ENCODE measurements around the gene FGD3.

The FGD3 gene

GRCh38 chr9:93035821-93036351 lies 88.6 kb downstream of the FGD3 start:
- Histone ChIP-seq H3K9me3 (no peaks in the 10 kb centered on the region), H3K36me3 (no peaks in the 10 kb centered on the region), H3K27me3 (peaks cover 0 to 15% of the 10 kb centered on the region in 2 donors), H3K4me3 (no peak overlapping the region), H3K4me1 (no peaks in the 10 kb centered on the region), H3K27ac (no peak overlapping the region)
- no peak for DNase-seq
- intact Hi-C loops (cut with DNase I; ENCODE audit: low total_unique reads): no loop called here
- TF ChIP-seq, protein P1, sequence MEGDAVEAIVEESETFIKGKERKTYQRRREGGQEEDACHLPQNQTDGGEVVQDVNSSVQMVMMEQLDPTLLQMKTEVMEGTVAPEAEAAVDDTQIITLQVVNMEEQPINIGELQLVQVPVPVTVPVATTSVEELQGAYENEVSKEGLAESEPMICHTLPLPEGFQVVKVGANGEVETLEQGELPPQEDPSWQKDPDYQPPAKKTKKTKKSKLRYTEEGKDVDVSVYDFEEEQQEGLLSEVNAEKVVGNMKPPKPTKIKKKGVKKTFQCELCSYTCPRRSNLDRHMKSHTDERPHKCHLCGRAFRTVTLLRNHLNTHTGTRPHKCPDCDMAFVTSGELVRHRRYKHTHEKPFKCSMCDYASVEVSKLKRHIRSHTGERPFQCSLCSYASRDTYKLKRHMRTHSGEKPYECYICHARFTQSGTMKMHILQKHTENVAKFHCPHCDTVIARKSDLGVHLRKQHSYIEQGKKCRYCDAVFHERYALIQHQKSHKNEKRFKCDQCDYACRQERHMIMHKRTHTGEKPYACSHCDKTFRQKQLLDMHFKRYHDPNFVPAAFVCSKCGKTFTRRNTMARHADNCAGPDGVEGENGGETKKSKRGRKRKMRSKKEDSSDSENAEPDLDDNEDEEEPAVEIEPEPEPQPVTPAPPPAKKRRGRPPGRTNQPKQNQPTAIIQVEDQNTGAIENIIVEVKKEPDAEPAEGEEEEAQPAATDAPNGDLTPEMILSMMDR (IDR thresholded peaks at IDR 0.05): no peak

DNA sequence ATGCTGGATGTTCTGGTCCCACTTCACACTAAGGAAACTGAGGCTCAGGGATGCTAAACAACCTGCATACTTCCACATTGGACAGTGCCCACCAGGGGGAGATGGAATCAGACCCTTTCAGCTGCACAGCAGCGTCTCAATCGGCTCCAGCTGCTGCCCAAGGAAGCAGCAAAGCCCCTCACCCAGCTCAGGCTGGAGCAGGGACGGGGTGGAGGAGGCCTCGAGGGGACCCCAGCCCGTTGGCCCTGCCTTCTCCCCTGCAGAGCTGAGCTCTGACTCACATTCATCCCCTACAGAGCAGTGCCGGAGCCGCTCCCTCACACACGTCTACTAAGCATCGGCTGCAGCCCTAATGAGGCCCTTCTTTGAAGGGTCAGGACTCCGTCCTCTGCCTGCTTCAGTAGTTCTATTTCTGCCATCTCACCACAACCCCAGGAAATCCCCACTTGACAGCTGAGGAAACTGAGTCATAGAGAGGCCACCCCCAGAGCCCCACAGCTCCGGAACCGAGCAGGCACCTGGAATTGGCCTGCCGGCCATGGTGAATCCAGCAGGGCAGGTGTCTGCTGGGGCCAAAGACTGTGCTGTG lies 89.7 kb downstream of the FGD3 start:
- Histone ChIP-seq H3K9me3 (no peaks in the 10 kb centered on the region), H3K36me3 (no peaks in the 10 kb centered on the region), H3K4me1 (no peaks in the 10 kb centered on the region), H3K4me3 (no peak overlapping the region), H3K27me3 (peaks cover 0 to 15% of the 10 kb centered on the region in 2 donors), H3K27ac (no peak overlapping the region)
- intact Hi-C loops (cut with DNase I; ENCODE audit: low total_unique reads): no loop called here
- TF ChIP-seq, protein P1 (IDR thresholded peaks at IDR 0.05): no peak
- no peak for DNase-seq

- intact Hi-C loops (cut with DNase I; ENCODE audit: low total_unique reads): no loop called here
- Histone ChIP-seq H3K4me3 (no peak overlapping the region), H3K36me3 (no peaks in the 10 kb centered on the region), H3K27me3 (peaks cover 0 to 15% of the 10 kb centered on the region in 2 donors), H3K27ac (no peak overlapping the region), H3K4me1 (no peaks in the 10 kb centered on the region), H3K9me3 (no peaks in the 10 kb centered on the region)
- no peak for DNase-seq
- TF ChIP-seq, protein P1 (IDR thresholded peaks at IDR 0.05): no peak
These were observed 90.2 kb downstream of the FGD3 start for GRCh38 chr9:93037476-93037971.

DNA sequence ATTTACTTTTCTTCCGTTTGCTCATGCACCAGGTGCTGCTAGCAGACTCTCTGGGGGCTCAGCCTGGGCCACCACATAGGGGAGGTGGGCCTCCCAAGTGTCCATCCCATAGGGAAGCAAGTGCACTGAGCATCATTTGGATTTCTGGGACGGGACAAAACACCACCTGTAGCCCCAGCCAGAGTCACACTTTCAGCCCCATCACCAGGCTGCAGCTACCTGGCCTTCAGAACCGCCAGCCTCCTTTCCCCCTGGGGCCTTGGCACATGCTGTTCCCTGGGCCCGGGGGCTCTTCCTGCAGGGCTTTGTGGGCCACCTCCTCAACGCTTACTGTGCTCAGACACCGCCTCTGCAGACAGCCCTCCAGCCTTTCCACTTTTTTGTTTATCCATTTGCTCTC lies 91.6 kb downstream of the FGD3 start:
- Histone ChIP-seq H3K27ac (no peak overlapping the region), H3K4me1 (no peaks in the 10 kb centered on the region)
- intact Hi-C loops (cut with DNase I; ENCODE audit: low total_unique reads): no loop called here

GRCh38 chr9:93039456-93039855 lies 92.1 kb downstream of the FGD3 start:
- H3K27me3 ChIP-seq: peaks cover 0 to 14% of the 10 kb centered on the region in 2 donors
- no peak overlapping the region for H3K27ac ChIP-seq
- H3K36me3 ChIP-seq: no peaks in the 10 kb centered on the region
- no peak overlapping the region for H3K4me3 ChIP-seq
- intact Hi-C loops (cut with DNase I; ENCODE audit: low total_unique reads): no loop called here
- TF ChIP-seq, protein P1 (IDR thresholded peaks at IDR 0.05): no peak
- no peaks in the 10 kb centered on the region for H3K4me1 ChIP-seq
- DNase-seq: no peak
- no peaks in the 10 kb centered on the region for H3K9me3 ChIP-seq

More for the DNA sequence above, 91.6 kb downstream of the FGD3 start:
- no peak overlapping the region for H3K4me3 ChIP-seq
- no peak for DNase-seq
- peaks cover 0 to 15% of the 10 kb centered on the region in 2 donors for H3K27me3 ChIP-seq
- H3K9me3 ChIP-seq: no peaks in the 10 kb centered on the region
- TF ChIP-seq, protein P1 (IDR thresholded peaks at IDR 0.05): no peak
- no peaks in the 10 kb centered on the region for H3K36me3 ChIP-seq
